Myocyte (in vitro differentiated cells): Measurements from ENCODE around the gene MARVELD2. TPM values are rescaled to one million over a fixed set of nuclear protein-coding genes. Genes with fewer than 3 reads are reported as not detected.
"Not testable (repeated sequence)": the region's sequence is repeated elsewhere in the genome, so short reads cannot be mapped to it uniquely, and the experiment has no call there.

Experiments
- DNase-seq: peaks from one replicate; pipeline ENCODE4 v3.0.0-alpha.2; 2012; ENCODE audit warnings: low read depth
- polyA plus RNA-seq: library from polyadenylated mRNA; unstranded; fragments of >200 nt; gene quantifications from one replicate; pipeline ENCODE4 v1.2.1, GENCODE V29; 2012; ENCODE audit warnings: missing spikeins
- total RNA-seq: library from RNA; depleted of rRNA; stranded (reverse); fragments of >200 nt; gene quantifications from 2 replicates; pipeline ENCODE4 v1.2.3, GENCODE V29; 2014

The MARVELD2 gene
- not detected in 2 replicates for total RNA-seq
- 0.06 TPM for polyA plus RNA-seq

GRCh38 chr5:69414885-69415583 is at the start of gene MARVELD2:
Gene MARVELD2 (plus strand): TSS chr5:69415116. CDS start chr5:69419386, 4,270 bp downstream.
- DNase-seq = no peak

GRCh38 chr5:69367697-69368279 is 47.1 kb upstream of the MARVELD2 start:
- no peak for DNase-seq

- DNase-seq = peak; percentile 8
Measured at GRCh38 chr5:69368458-69369339, 46.2 kb upstream of the MARVELD2 start.

- DNase-seq = peak; percentile 93
Measured at GRCh38 chr5:69369340-69370121, 45.4 kb upstream of the MARVELD2 start, which contains the start of the genes AK6, RAD17 and TAF9. Gene AK6 (minus strand): TSS chr5:69369520. CDS start chr5:69369490, 30 bp downstream. Gene RAD17 (plus strand): TSS chr5:69369818. CDS start chr5:69372209, 2,391 bp downstream. Gene TAF9 (minus strand): TSS chr5:69369520. CDS start chr5:69365737, 3,783 bp downstream.

GRCh38 chr5:69370335-69370734 is 44.6 kb upstream of the MARVELD2 start:
- DNase-seq = not testable (repeated sequence)

GRCh38 chr5:69372394-69372793 is 42.5 kb upstream of the MARVELD2 start:
- no peak for DNase-seq

GRCh38 chr5:69374911-69375446 is 39.9 kb upstream of the MARVELD2 start:
- DNase-seq = no peak

- no peak for DNase-seq
Measured at GRCh38 chr5:69378376-69378775, 36.5 kb upstream of the MARVELD2 start.

- DNase-seq = no peak
Measured at GRCh38 chr5:69404659-69405330, 10.1 kb upstream of the MARVELD2 start.

GRCh38 chr5:69415584-69415958 is 655 bp downstream of the MARVELD2 start:
- DNase-seq = no peak

- DNase-seq = no peak
Measured at GRCh38 chr5:69416180-69416579, 1.3 kb downstream of the MARVELD2 start.

GRCh38 chr5:69416699-69417098 is 1.8 kb downstream of the MARVELD2 start:
- DNase-seq = no peak

GRCh38 chr5:69418554-69418953 is 3.6 kb downstream of the MARVELD2 start:
- no peak for DNase-seq

GRCh38 chr5:69431424-69432303 is 16.7 kb downstream of the MARVELD2 start:
- no peak for DNase-seq

- DNase-seq = no peak
Measured at GRCh38 chr5:69432412-69433206, 17.7 kb downstream of the MARVELD2 start.

GRCh38 chr5:69435276-69435884 is 20.5 kb downstream of the MARVELD2 start:
- DNase-seq = not testable (repeated sequence)

GRCh38 chr5:69444127-69444754 is 29.3 kb downstream of the MARVELD2 start:
- DNase-seq = no peak
